ENCODE data around the gene LRRC56. TPM values are rescaled to one million over a fixed set of nuclear protein-coding genes. Genes with fewer than 3 reads are reported as not detected.

The LRRC56 gene
- total RNA-seq, 2 experiments from 2014 or later, result 2.4 TPM

- CTCF ChIA-PET, result no interaction called here
- Mint-ChIP-seq H3K4me1 (ENCODE audit: low read depth) (peaks cover 16% of the 10 kb centered on the region), H3K27me3 (no peaks in the 10 kb centered on the region), H3K36me3 (ENCODE audit: low read depth) (peaks cover 4% of the 10 kb centered on the region), H3K9me3 (no peaks in the 10 kb centered on the region), H3K4me3 (peak overlapping the region; percentile 15), H3K27ac (peak overlapping the region; percentile 53)
- Histone ChIP-seq H3K27me3 (ENCODE audit: control insufficient read depth in 1 of 2, insufficient read depth in 2 of 2, low read length in 2 of 2) (no peaks in the 10 kb centered on the region), H3K4me1 (ENCODE audit: insufficient read depth, low read length) (peaks cover 42% of the 10 kb centered on the region), H3K27ac (ENCODE audit: low read depth in 1 of 2, low read length in 2 of 2) (no peak overlapping the region), H3K4me3 (ENCODE audit: low read length) (no peak overlapping the region), H3K36me3 (ENCODE audit: insufficient read depth, low read length) (peaks cover 2% of the 10 kb centered on the region), H3K9me3 (ENCODE audit: control insufficient read depth in 1 of 2, insufficient read depth in 1 of 2, low read length in 2 of 2) (no peaks in the 10 kb centered on the region)
- DNase-seq (peak in 1 of 14 experiments; percentile 43), ATAC-seq (ENCODE audit: poor library complexity) (no peak)
- TF ChIP-seq CTCF (IDR thresholded peaks at IDR 0.05), result no peak
- intact Hi-C loops (cut with DNase I, micrococcal nuclease), result loop anchor here in 1 of 2 experiments (2.0 to 5.0 kb wide), 2 partner anchors 18 to 259 kb away; partner anchors contain the start of gene SLC25A22
- POLR2A ChIA-PET, result no interaction called here
These were observed 1.2 kb downstream of the LRRC56 start for GRCh38 chr11:538431-539051.

- H3K4me3 ChIP-seq (ENCODE audit: low read length), result no peak overlapping the region
- Mint-ChIP-seq H3K9me3 (no peaks in the 10 kb centered on the region), H3K4me3 (no peak overlapping the region), H3K4me1 (ENCODE audit: low read depth) (peaks cover 16% of the 10 kb centered on the region), H3K27ac (no peak overlapping the region), H3K36me3 (ENCODE audit: low read depth) (peaks cover 4% of the 10 kb centered on the region), H3K27me3 (no peaks in the 10 kb centered on the region)
- ChIA-PET CTCF (no interaction called here), POLR2A (no interaction called here)
- no peak overlapping the region for H3K27ac ChIP-seq (ENCODE audit: low read depth in 1 of 2, low read length in 2 of 2)
- peaks cover 28% of the 10 kb centered on the region for H3K4me1 ChIP-seq (ENCODE audit: insufficient read depth, low read length)
- intact Hi-C loops (cut with DNase I, micrococcal nuclease), result loop anchor here in 1 of 2 experiments (2.0 to 5.0 kb wide), 2 partner anchors 17 to 257 kb away; partner anchors contain the start of gene SLC25A22
- no peak for TF ChIP-seq CTCF (IDR thresholded peaks at IDR 0.05)
- no peak for ATAC-seq (ENCODE audit: poor library complexity)
- no peaks in the 10 kb centered on the region for H3K9me3 ChIP-seq (ENCODE audit: control insufficient read depth in 1 of 2, insufficient read depth in 1 of 2, low read length in 2 of 2)
- no peak for DNase-seq
- no peaks in the 10 kb centered on the region for H3K36me3 ChIP-seq (ENCODE audit: insufficient read depth, low read length)
- no peaks in the 10 kb centered on the region for H3K27me3 ChIP-seq (ENCODE audit: control insufficient read depth in 1 of 2, insufficient read depth in 2 of 2, low read length in 2 of 2)
These were observed 2.7 kb downstream of the LRRC56 start for GRCh38 chr11:539971-540481.

- Mint-ChIP-seq H3K4me1 (ENCODE audit: low read depth) (peaks cover 16% of the 10 kb centered on the region), H3K27ac (no peak overlapping the region), H3K27me3 (no peaks in the 10 kb centered on the region), H3K9me3 (no peaks in the 10 kb centered on the region), H3K4me3 (no peak overlapping the region), H3K36me3 (ENCODE audit: low read depth) (peaks cover 4% of the 10 kb centered on the region)
- DNase-seq (peak in 1 of 14 experiments; percentile 1), ATAC-seq (ENCODE audit: poor library complexity) (no peak)
- Histone ChIP-seq H3K27me3 (ENCODE audit: control insufficient read depth in 1 of 2, insufficient read depth in 2 of 2, low read length in 2 of 2) (no peaks in the 10 kb centered on the region), H3K4me3 (ENCODE audit: low read length) (no peak overlapping the region), H3K9me3 (ENCODE audit: control insufficient read depth in 1 of 2, insufficient read depth in 1 of 2, low read length in 2 of 2) (no peaks in the 10 kb centered on the region), H3K4me1 (ENCODE audit: insufficient read depth, low read length) (peaks cover 28% of the 10 kb centered on the region), H3K27ac (ENCODE audit: low read depth in 1 of 2, low read length in 2 of 2) (no peak overlapping the region), H3K36me3 (ENCODE audit: insufficient read depth, low read length) (no peaks in the 10 kb centered on the region)
- intact Hi-C loops (cut with DNase I, micrococcal nuclease), result no loop called here
- no peak for TF ChIP-seq CTCF (IDR thresholded peaks at IDR 0.05)
- POLR2A ChIA-PET, result no interaction called here
- CTCF ChIA-PET, result no interaction called here
These were observed 3.5 kb downstream of the LRRC56 start for GRCh38 chr11:540583-541432.

All from CD4-positive, alpha-beta T cell (primary cell).